H1 (cell line): ENCODE measurements around the gene DUSP23. TPM values are rescaled to one million over a fixed set of nuclear protein-coding genes. Genes with fewer than 3 reads are reported as not detected.

ENCODE experiments used
- CTCF ChIA-PET: fragments of 300-600 bp; sonication (Branson Sonifier 250); formaldehyde crosslinking; loops from one replicate; lab custom pipeline; 2021; ENCODE audit not compliant: partially characterized antibody; lab: Charles Lee
- POLR2A ChIA-PET: fragments of 300-600 bp; sonication (Branson Sonifier 250); formaldehyde crosslinking; loops from one replicate; lab custom pipeline; 2021; ENCODE audit warnings: inconsistent platforms; ENCODE audit not compliant: partially characterized antibody; lab: Charles Lee
- DNase-seq, 2 experiments: peaks; one replicate each; pipeline versions ENCODE4 v3.0.0 to v3.0.0-alpha.2; 2010 to 2022; ENCODE audit warnings: low spot score in 2 of 2, low read depth in 1 of 2, mixed read lengths in 1 of 2
- FAIRE-seq: peaks from 2 replicates; lab custom pipeline; 2011; peaks lifted over from hg19 to GRCh38; lab: Jason Lieb, UNC
- H2AFZ ChIP-seq: 2 replicates; pipeline ENCODE4 v1.8.1; 2012; ENCODE audit warnings: low read length, inconsistent platforms
- H2AK5ac ChIP-seq: 2 replicates; pipeline ENCODE4 v1.6.1; 2013; ENCODE audit warnings: low read depth, low read length
- H2BK120ac ChIP-seq: replicated peaks from 2 replicates; pipeline ENCODE3; 2013; ENCODE audit warnings: low read depth, low read length, inconsistent platforms
- H2BK12ac ChIP-seq: 2 replicates; pipeline ENCODE4 v1.6.1; 2013; ENCODE audit warnings: low read depth, low read length
- H2BK15ac ChIP-seq: 2 replicates; pipeline ENCODE4 v1.6.1; 2013; ENCODE audit warnings: low read length
- H2BK20ac ChIP-seq: 2 replicates; pipeline ENCODE4 v1.6.1; 2013; ENCODE audit warnings: low read length
- H2BK5ac ChIP-seq: 2 replicates; pipeline ENCODE4 v1.6.1; 2013; ENCODE audit warnings: low read depth, low read length
- H3K14ac ChIP-seq: 2 replicates; pipeline ENCODE4 v1.6.1; 2013; ENCODE audit warnings: inconsistent platforms; ENCODE audit not compliant: insufficient read length
- H3K18ac ChIP-seq: 2 replicates; pipeline ENCODE4 v1.6.1; 2013; ENCODE audit warnings: low read length; ENCODE audit errors: extremely low read depth
- H3K23ac ChIP-seq: 2 replicates; pipeline ENCODE4 v1.6.1; 2013; ENCODE audit warnings: inconsistent platforms; ENCODE audit not compliant: insufficient read length
- H3K23me2 ChIP-seq: 2 replicates; pipeline ENCODE4 v1.6.1; 2013; ENCODE audit warnings: low read depth, low read length
- H3K27ac ChIP-seq: 2 replicates; pipeline ENCODE4 v1.6.1; 2011; ENCODE audit warnings: low read depth, low read length, inconsistent platforms
- H3K27me3 ChIP-seq, 4 experiments: replicated peaks in 1 of 4; 1 replicate in 1 of 4; 2 replicates in 3 of 4; pipeline versions ENCODE4 v1.6.1 to v1.8.1; 2011 to 2013; ENCODE audit warnings: low read length in 3 of 4, mild to moderate bottlenecking in 3 of 4, inconsistent platforms in 2 of 4, mixed read lengths in 2 of 4, moderate library complexity in 1 of 4; ENCODE audit not compliant: control insufficient read depth in 3 of 4, insufficient read depth in 3 of 4; ENCODE audit errors: extremely low read depth in 1 of 4
- H3K36me3 ChIP-seq, 4 experiments: 2 replicates each; pipeline versions ENCODE4 v1.6.1 to v1.8.1; 2011 to 2013; ENCODE audit warnings: mild to moderate bottlenecking in 4 of 4, low read length in 3 of 4, moderate library complexity in 2 of 4, control low read depth in 1 of 4, inconsistent platforms in 1 of 4; ENCODE audit not compliant: insufficient read depth in 4 of 4, control insufficient read depth in 2 of 4
- H3K4ac ChIP-seq: replicated peaks from 2 replicates; pipeline ENCODE3; 2013; ENCODE audit warnings: low read length, low read depth, mixed read lengths, inconsistent platforms; ENCODE audit not compliant: insufficient read length
- H3K4me1 ChIP-seq, 4 experiments: replicated peaks in 1 of 4; 1 replicate in 1 of 4; 2 replicates in 3 of 4; pipeline versions ENCODE4 v1.6.1 to v1.8.1; 2011 to 2013; ENCODE audit warnings: low read length in 3 of 4, inconsistent platforms in 2 of 4, mixed read lengths in 1 of 4; ENCODE audit not compliant: insufficient read depth in 4 of 4, control insufficient read depth in 3 of 4
- H3K4me2 ChIP-seq, 2 experiments: 2 replicates each; pipeline versions ENCODE4 v1.6.1 to v1.8.1; 2011 to 2013; ENCODE audit warnings: low read depth in 2 of 2, low read length in 2 of 2, control low read depth in 1 of 2, inconsistent platforms in 1 of 2, mild to moderate bottlenecking in 1 of 2; ENCODE audit not compliant: insufficient read depth in 1 of 2
- H3K4me3 ChIP-seq, 4 experiments: fragments of 200-600, 300-600 bp in 1 of 4; sonication (generic), shearing (Covaris generic), sonication (Bioruptor Twin) in 1 of 4; 2 replicates each; pipeline versions ENCODE4 v1.5.1 to v1.8.1; 2011 to 2016; ENCODE audit warnings: low read length in 4 of 4, low read depth in 3 of 4, control low read depth in 2 of 4, inconsistent platforms in 2 of 4, mild to moderate bottlenecking in 2 of 4, mixed read lengths in 1 of 4, moderate library complexity in 1 of 4; ENCODE audit not compliant: insufficient read depth in 2 of 4; ENCODE audit errors: extremely low read depth in 1 of 4
- H3K56ac ChIP-seq: replicated peaks from 2 replicates; pipeline ENCODE3; 2013; ENCODE audit warnings: low read depth, mild to moderate bottlenecking, mixed read lengths, low read length, inconsistent platforms; ENCODE audit not compliant: insufficient read length
- H3K79me1 ChIP-seq: 2 replicates; pipeline ENCODE4 v1.6.1; 2013; ENCODE audit warnings: low read depth, low read length, control low read depth
- H3K79me2 ChIP-seq, 2 experiments: 2 replicates each; pipeline versions ENCODE4 v1.6.1 to v1.8.1; 2012 to 2013; ENCODE audit warnings: low read length in 2 of 2, mild to moderate bottlenecking in 2 of 2, inconsistent platforms in 1 of 2; ENCODE audit not compliant: insufficient read depth in 2 of 2, control insufficient read depth in 1 of 2
- H3K9ac ChIP-seq, 4 experiments: replicated peaks in 1 of 4; 1 replicate in 1 of 4; 2 replicates in 3 of 4; pipeline versions ENCODE4 v1.6.1 to v1.8.1; 2011 to 2013; ENCODE audit warnings: low read depth in 3 of 4, low read length in 3 of 4, control low read depth in 2 of 4, mild to moderate bottlenecking in 2 of 4, moderate library complexity in 2 of 4, inconsistent platforms in 1 of 4; ENCODE audit errors: extremely low read depth in 1 of 4
- H3K9me3 ChIP-seq, 2 experiments: 2 replicates each; pipeline versions ENCODE4 v1.6.1 to v1.8.1; 2012 to 2013; ENCODE audit warnings: mild to moderate bottlenecking in 2 of 2, moderate library complexity in 2 of 2, control low read depth in 1 of 2, inconsistent platforms in 1 of 2, low read depth in 1 of 2, low read length in 1 of 2, mixed read lengths in 1 of 2; ENCODE audit not compliant: insufficient read depth in 2 of 2
- H4K20me1 ChIP-seq, 2 experiments: replicated peaks in 1 of 2; 2 replicates each; pipeline versions ENCODE3 to v1.8.1; 2011 to 2013; ENCODE audit warnings: inconsistent platforms in 2 of 2, low read length in 2 of 2, mild to moderate bottlenecking in 1 of 2; ENCODE audit not compliant: insufficient read depth in 2 of 2, control insufficient read depth in 1 of 2
- H4K5ac ChIP-seq: 2 replicates; pipeline ENCODE4 v1.6.1; 2013; ENCODE audit warnings: low read length, low read depth, mixed read lengths, inconsistent platforms; ENCODE audit not compliant: insufficient read length
- H4K8ac ChIP-seq: 2 replicates; pipeline ENCODE4 v1.8.0; 2013; ENCODE audit warnings: mild to moderate bottlenecking, moderate library complexity, low read length, inconsistent platforms; ENCODE audit not compliant: insufficient read depth; ENCODE audit errors: extremely low read depth
- H4K91ac ChIP-seq: replicated peaks from 2 replicates; pipeline ENCODE3; 2013; ENCODE audit warnings: low read length, mixed read lengths, inconsistent platforms; ENCODE audit not compliant: insufficient read length
- BACH1 ChIP-seq: IDR thresholded peaks from 2 replicates; pipeline ENCODE4 v1.6.1; 2012; ENCODE audit warnings: low read length, improper control_type of control experiment
- BRCA1 ChIP-seq: IDR thresholded peaks from 2 replicates; pipeline ENCODE4 v1.6.1; 2012; ENCODE audit warnings: low read depth, low read length, improper control_type of control experiment
- CBX5 ChIP-seq: fragments of 300-800, 300-1000 bp; sonication (generic); IDR thresholded peaks from 2 replicates; pipeline ENCODE4 v1.7.1; 2016; ENCODE audit warnings: antibody characterized with exemption, low read length, low read depth
- CHD2 ChIP-seq: IDR thresholded peaks from 2 replicates; pipeline ENCODE4 v1.6.1; 2012; ENCODE audit warnings: low read length, improper control_type of control experiment
- EP300 ChIP-seq, 2 experiments: IDR thresholded peaks; 1 replicate in 1 of 2; 2 replicates in 1 of 2; pipeline ENCODE4 v1.6.1; 2011 to 2012; ENCODE audit warnings: low read depth in 2 of 2, low read length in 2 of 2, mild to moderate bottlenecking in 2 of 2, borderline replicate concordance in 1 of 2, inconsistent platforms in 1 of 2, moderate library complexity in 1 of 2
- KDM5A ChIP-seq: fragments of 200-600 bp; IDR thresholded peaks from 2 replicates; pipeline ENCODE4 v1.7.1; 2012; ENCODE audit warnings: mild to moderate bottlenecking, low read length, inconsistent platforms, mixed read lengths
- NRF1 ChIP-seq: IDR thresholded peaks from 2 replicates; pipeline ENCODE4 v1.6.1; 2011; ENCODE audit warnings: mild to moderate bottlenecking, low read depth, low read length, improper control_type of control experiment
- POLR2A ChIP-seq, 2 experiments: IDR thresholded peaks; 1 replicate in 1 of 2; 2 replicates in 1 of 2; pipeline ENCODE4 v1.6.1; 2011; ENCODE audit warnings: low read depth in 2 of 2, low read length in 2 of 2, mild to moderate bottlenecking in 2 of 2; ENCODE audit errors: control extremely low read depth in 1 of 2
- RXRA ChIP-seq: IDR thresholded peaks from 2 replicates; pipeline ENCODE4 v1.6.1; 2011; ENCODE audit warnings: low read depth, mild to moderate bottlenecking, low read length, moderate library complexity; ENCODE audit not compliant: insufficient read depth
- SAP30 ChIP-seq: fragments of 300-600 bp; sonication (generic); IDR thresholded peaks from 2 replicates; pipeline ENCODE4 v1.7.1; 2012; ENCODE audit warnings: low read length, moderate library complexity, mild to moderate bottlenecking, inconsistent platforms; ENCODE audit not compliant: insufficient read depth, insufficient replicate concordance
- SP1 ChIP-seq: IDR thresholded peaks from 2 replicates; pipeline ENCODE4 v1.6.1; 2011; ENCODE audit warnings: low read depth, low read length
- SP2 ChIP-seq: IDR thresholded peaks from 2 replicates; pipeline ENCODE4 v1.6.1; 2012; ENCODE audit warnings: mild to moderate bottlenecking, low read length, inconsistent platforms
- SRF ChIP-seq: IDR thresholded peaks from 2 replicates; pipeline ENCODE4 v1.6.1; 2011; ENCODE audit warnings: mild to moderate bottlenecking, low read depth, low read length, moderate library complexity
- TAF1 ChIP-seq: IDR thresholded peaks from 2 replicates; pipeline ENCODE4 v1.6.1; 2011; ENCODE audit warnings: mild to moderate bottlenecking, low read depth, low read length
- WGBS, 2 experiments: shearing (Covaris generic) in 1 of 2; methylation state at CpG; one replicate each; pipeline versions ENCODE4 v1.1.6 to v1.1.7; 2013 to 2015; ENCODE audit warnings: low lambda C conversion rate in 2 of 2, mixed read lengths in 2 of 2, inconsistent platforms in 1 of 2, low coverage in 1 of 2, missing lambda C conversion rate in 1 of 2; ENCODE audit not compliant: insufficient replicate concordance in 2 of 2, insufficient coverage in 1 of 2, insufficient read length in 1 of 2; ENCODE audit errors: extremely low coverage in 1 of 2, missing lambda C conversion rate in 1 of 2; 5-methylcytosine and 5-hydroxymethylcytosine counted together
- polyA plus RNA-seq, 7 experiments: library from polyadenylated mRNA; depleted of rRNA in 3 of 7; stranded (reverse) in 5 of 7; unstranded in 2 of 7; fragments of >200 nt in 5 of 7; fragments of 200-250 nt in 2 of 7; gene quantifications; 1 replicate in 5 of 7; 2 replicates in 1 of 7; 4 replicates in 1 of 7; pipeline versions ENCODE4 v1.2.1 to v1.2.3, GENCODE V29; 2011 to 2013; ENCODE audit warnings: missing spikeins in 2 of 7, mixed read lengths in 2 of 7
- total RNA-seq: library from RNA; stranded (reverse); fragmentation: NEBNext Ultra II Directional; extraction: Animal tissue kit (Norgen Biotek cat#: 25700); gene quantifications from 2 replicates; pipeline ENCODE4 v1.2.1, GENCODE V29; 2021
- TF ChIP-seq, protein P1 (sequence below): IDR thresholded peaks from 2 replicates; pipeline ENCODE4 v1.6.1; 2012; ENCODE audit warnings: inconsistent platforms

DUSP23 gene
- total and polyA plus RNA-seq, 2 of the 8 experiments (the other 6 are each of a cell fraction or from before 2014, with no cell fraction given), result 45.8 to 80.1 TPM

DNA sequence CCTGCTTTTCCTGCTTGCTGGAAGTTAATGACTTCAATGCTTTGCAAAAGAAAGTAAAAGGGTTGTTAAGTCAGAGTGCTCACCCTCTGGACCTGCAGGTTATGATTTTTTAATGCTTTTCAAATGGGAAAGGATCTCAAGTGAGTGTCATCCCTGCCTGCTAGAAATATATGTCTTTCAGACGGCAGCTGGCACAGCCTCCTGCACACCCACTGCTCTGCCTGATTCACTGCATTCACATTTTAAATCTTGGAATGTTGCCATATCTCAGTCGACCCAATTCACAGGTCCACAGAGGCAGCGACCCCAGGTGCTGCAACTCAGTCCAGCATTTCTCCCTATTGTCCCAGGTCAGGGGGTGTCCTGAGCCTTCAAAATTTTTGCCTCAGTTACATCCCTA, 10.7 kb downstream of the DUSP23 start:
- Histone ChIP-seq H3K27ac (no peak overlapping the region), H3K4me2 (no peak overlapping the region), H3K79me2 (no peaks in the 10 kb centered on the region), H3K23me2 (no peaks in the 10 kb centered on the region; the same call in 1 of the 2 replicates), H2BK120ac (no peak overlapping the region), H4K8ac (no peak overlapping the region), H4K5ac (no peak overlapping the region), H2BK20ac (no peak overlapping the region), H3K36me3 (no peaks in the 10 kb centered on the region), H4K20me1 (no peaks in the 10 kb centered on the region), H2AK5ac (no peak overlapping the region), H3K56ac (no peak overlapping the region), H4K91ac (no peak overlapping the region), H3K14ac (no peak overlapping the region), H2BK12ac (no peak overlapping the region), H3K4ac (no peak overlapping the region), H3K4me3 (no peak overlapping the region), H2BK5ac (no peak overlapping the region), H2BK15ac (no peak overlapping the region), H3K4me1 (peaks cover 0 to 4% (median 0%) of the 10 kb centered on the region in 4 experiments; a peak in 1 of 7 replicates), H3K27me3 (no peaks in the 10 kb centered on the region), H2AFZ (no peak overlapping the region), H3K79me1 (no peaks in the 10 kb centered on the region; the same call in 1 of the 2 replicates), H3K9ac (no peak overlapping the region), H3K23ac (no peak overlapping the region), H3K18ac (no peak overlapping the region), H3K9me3 (no peaks in the 10 kb centered on the region)
- POLR2A ChIA-PET, result no interaction called here
- WGBS, 2 experiments, result 45% methylated on average over 3 of the region's 3 CpGs; no CpG with 5 or more reads in 1 of the 2 experiments
- CTCF ChIA-PET, result interaction anchor here (1.0 to 26.0 kb wide), 2 partner anchors 39 to 96 kb away, joined by 4 to 645 read pairs; no protein-coding TSS in a partner anchor
- DNase-seq, result no peak
- no peak for FAIRE-seq
- TF ChIP-seq BRCA1 (no peak), SP2 (no peak), KDM5A (no peak), CHD2 (no peak), NRF1 (no peak), SAP30 (no peak), TAF1 (no peak), BACH1 (no peak), POLR2A (IDR thresholded peaks at IDR 0.05; ENCODE audit: control extremely low read depth in 1 of 2, low read depth in 2 of 2, low read length in 2 of 2) (no peak), SP1 (no peak), CBX5 (no peak), EP300 (IDR thresholded peaks at IDR 0.05; ENCODE audit: borderline replicate concordance in 1 of 2, low read depth in 2 of 2, low read length in 2 of 2) (no peak), RXRA (no peak), SRF (no peak)
- TF ChIP-seq, protein P1, sequence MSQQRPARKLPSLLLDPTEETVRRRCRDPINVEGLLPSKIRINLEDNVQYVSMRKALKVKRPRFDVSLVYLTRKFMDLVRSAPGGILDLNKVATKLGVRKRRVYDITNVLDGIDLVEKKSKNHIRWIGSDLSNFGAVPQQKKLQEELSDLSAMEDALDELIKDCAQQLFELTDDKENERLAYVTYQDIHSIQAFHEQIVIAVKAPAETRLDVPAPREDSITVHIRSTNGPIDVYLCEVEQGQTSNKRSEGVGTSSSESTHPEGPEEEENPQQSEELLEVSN, result no peak
